WI38 (cell line): ENCODE measurements around the gene DCC.

Source experiments
- H3K4me3 ChIP-seq: 2 replicates; pipeline ENCODE4 v1.5.1; 2011; ENCODE audit warnings: low read depth, mild to moderate bottlenecking, control low read depth, low read length
- TF ChIP-seq, protein P1 (sequence below): IDR thresholded peaks from 2 replicates; pipeline ENCODE4 v1.5.1; 2012; ENCODE audit warnings: low read depth, mild to moderate bottlenecking, control low read depth, low read length

The DCC gene

GRCh38 chr18:52936931-52937330 is 596.9 kb downstream of the DCC start:
- TF ChIP-seq, protein P1, sequence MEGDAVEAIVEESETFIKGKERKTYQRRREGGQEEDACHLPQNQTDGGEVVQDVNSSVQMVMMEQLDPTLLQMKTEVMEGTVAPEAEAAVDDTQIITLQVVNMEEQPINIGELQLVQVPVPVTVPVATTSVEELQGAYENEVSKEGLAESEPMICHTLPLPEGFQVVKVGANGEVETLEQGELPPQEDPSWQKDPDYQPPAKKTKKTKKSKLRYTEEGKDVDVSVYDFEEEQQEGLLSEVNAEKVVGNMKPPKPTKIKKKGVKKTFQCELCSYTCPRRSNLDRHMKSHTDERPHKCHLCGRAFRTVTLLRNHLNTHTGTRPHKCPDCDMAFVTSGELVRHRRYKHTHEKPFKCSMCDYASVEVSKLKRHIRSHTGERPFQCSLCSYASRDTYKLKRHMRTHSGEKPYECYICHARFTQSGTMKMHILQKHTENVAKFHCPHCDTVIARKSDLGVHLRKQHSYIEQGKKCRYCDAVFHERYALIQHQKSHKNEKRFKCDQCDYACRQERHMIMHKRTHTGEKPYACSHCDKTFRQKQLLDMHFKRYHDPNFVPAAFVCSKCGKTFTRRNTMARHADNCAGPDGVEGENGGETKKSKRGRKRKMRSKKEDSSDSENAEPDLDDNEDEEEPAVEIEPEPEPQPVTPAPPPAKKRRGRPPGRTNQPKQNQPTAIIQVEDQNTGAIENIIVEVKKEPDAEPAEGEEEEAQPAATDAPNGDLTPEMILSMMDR = no peak
- H3K4me3 ChIP-seq = no peak overlapping the region

DNA sequence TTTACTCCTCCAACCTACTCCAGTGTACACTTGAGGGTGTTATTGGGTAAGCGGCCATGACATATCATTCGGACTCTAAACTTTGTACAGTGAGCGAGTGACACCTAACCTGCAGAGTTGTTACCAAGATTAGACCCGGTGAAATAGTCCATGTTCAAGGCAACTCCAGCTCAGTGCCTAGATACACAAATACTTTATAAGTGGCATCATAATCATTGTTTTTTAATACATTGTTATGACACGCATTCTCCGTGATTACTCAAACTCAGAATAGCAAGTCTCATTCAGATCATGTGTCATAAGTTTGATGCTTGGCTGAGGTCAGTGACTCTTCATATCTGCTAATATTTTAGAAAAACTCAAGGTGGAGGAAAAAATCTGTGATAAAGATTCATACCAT is 597.8 kb downstream of the DCC start:
- no peak overlapping the region for H3K4me3 ChIP-seq
- TF ChIP-seq, protein P1 = no peak

DNA sequence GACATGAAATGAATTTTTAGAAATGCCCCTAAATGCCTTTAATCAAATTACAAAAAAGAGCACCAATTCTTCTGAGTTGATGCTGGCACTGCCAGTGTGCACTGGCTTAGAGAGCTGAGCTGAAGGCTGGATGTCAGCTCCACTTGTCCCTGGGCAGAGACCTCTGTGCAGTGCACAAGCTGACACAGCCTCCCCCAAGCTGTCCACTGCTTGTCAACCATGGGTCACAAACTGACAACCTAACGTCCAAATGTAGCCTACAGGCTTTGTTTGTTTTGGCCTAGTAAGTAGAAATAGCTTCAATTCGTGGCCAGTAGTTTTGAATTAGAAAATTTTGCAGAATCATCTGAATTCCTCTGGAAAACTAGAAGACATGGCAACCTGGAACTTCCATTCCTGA is 605.6 kb downstream of the DCC start:
- no peak overlapping the region for H3K4me3 ChIP-seq
- TF ChIP-seq, protein P1 = no peak

DNA sequence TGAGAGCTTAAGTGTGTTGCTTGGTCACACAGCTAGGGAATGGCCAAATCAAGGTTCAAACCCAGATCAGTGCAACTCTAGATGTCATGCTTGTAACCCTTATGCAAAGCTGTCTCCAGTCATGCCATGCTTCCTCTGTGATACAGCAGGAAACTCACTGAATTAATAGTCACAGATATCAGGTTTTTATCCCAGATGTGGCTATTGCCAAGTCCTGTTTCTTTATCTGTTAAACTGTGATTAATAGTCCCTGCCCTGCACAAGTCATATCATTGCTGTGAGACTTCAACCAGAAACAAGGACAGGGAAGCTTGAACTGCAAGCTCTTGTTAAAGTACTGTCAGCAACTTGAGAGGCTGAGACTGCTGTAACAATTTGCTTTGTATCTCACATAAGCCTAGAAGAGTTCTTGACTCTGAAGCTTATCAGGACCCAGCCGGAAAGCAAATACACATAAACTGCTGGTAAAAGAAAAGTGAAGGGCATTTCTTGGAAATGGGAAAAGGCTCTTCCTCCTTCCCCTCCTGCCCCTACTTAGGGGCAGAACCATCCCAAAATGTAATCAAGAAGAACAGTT is 609.0 kb downstream of the DCC start:
- TF ChIP-seq, protein P1 = no peak
- H3K4me3 ChIP-seq = no peak overlapping the region

- H3K4me3 ChIP-seq = no peak overlapping the region
- TF ChIP-seq, protein P1 = no peak
These were observed 610.2 kb downstream of the DCC start for GRCh38 chr18:52950155-52950554.

GRCh38 chr18:52953387-52953786 is 613.4 kb downstream of the DCC start:
- no peak overlapping the region for H3K4me3 ChIP-seq
- TF ChIP-seq, protein P1 = no peak

GRCh38 chr18:52963481-52963880 is 623.5 kb downstream of the DCC start:
- TF ChIP-seq, protein P1 = no peak
- no peak overlapping the region for H3K4me3 ChIP-seq
